ENCODE results near the gene OSBPL9.
"Not testable (repeated sequence)": the region's sequence is repeated elsewhere in the genome, so short reads cannot be mapped to it uniquely, and the experiment has no call there.

The OSBPL9 gene

GRCh38 chr1:51708911-51709760 lies 92.2 kb downstream of the OSBPL9 start:
- DNase-seq (ENCODE audit: low read depth in 2 of 2, low spot score in 1 of 2): no peak

- DNase-seq (ENCODE audit: low read depth in 2 of 2, low spot score in 1 of 2): no peak
Measured at GRCh38 chr1:51709951-51710350, 93.1 kb downstream of the OSBPL9 start.

GRCh38 chr1:51712590-51712989 lies 95.7 kb downstream of the OSBPL9 start:
- DNase-seq (ENCODE audit: low read depth in 2 of 2, low spot score in 1 of 2): no peak

- no peak for DNase-seq (ENCODE audit: low read depth in 2 of 2, low spot score in 1 of 2)
Measured at GRCh38 chr1:51714374-51715019, 97.6 kb downstream of the OSBPL9 start.

GRCh38 chr1:51715369-51715768 lies 98.5 kb downstream of the OSBPL9 start:
- DNase-seq (ENCODE audit: low read depth in 2 of 2, low spot score in 1 of 2): no peak

GRCh38 chr1:51716746-51717145 lies 99.9 kb downstream of the OSBPL9 start:
- DNase-seq (ENCODE audit: low read depth in 2 of 2, low spot score in 1 of 2): no peak

GRCh38 chr1:51717842-51718241 lies 101.0 kb downstream of the OSBPL9 start:
- no peak for DNase-seq (ENCODE audit: low read depth in 2 of 2, low spot score in 1 of 2)

GRCh38 chr1:51719146-51719545 lies 102.3 kb downstream of the OSBPL9 start:
- no peak for DNase-seq (ENCODE audit: low read depth in 2 of 2, low spot score in 1 of 2)

- DNase-seq (ENCODE audit: low read depth in 2 of 2, low spot score in 1 of 2): no peak
Measured at GRCh38 chr1:51724797-51725196, 107.9 kb downstream of the OSBPL9 start.

GRCh38 chr1:51726051-51726450 lies 109.2 kb downstream of the OSBPL9 start:
- DNase-seq (ENCODE audit: low read depth in 2 of 2, low spot score in 1 of 2): no peak

- no peak for DNase-seq (ENCODE audit: low read depth in 2 of 2, low spot score in 1 of 2)
Measured at GRCh38 chr1:51726544-51727225, 109.8 kb downstream of the OSBPL9 start.

- no peak for DNase-seq (ENCODE audit: low read depth in 2 of 2, low spot score in 1 of 2)
Measured at GRCh38 chr1:51727366-51727765, 110.5 kb downstream of the OSBPL9 start.

- DNase-seq (ENCODE audit: low read depth in 2 of 2, low spot score in 1 of 2): no peak
Measured at GRCh38 chr1:51728611-51729155, 111.8 kb downstream of the OSBPL9 start.

GRCh38 chr1:51729156-51729823 lies 112.4 kb downstream of the OSBPL9 start:
- peak; percentile 75 to 89 for DNase-seq (ENCODE audit: low read depth in 2 of 2, low spot score in 1 of 2)

GRCh38 chr1:51729824-51730301 lies 113.0 kb downstream of the OSBPL9 start:
- no peak for DNase-seq (ENCODE audit: low read depth in 2 of 2, low spot score in 1 of 2)

GRCh38 chr1:51731998-51732397 lies 115.1 kb downstream of the OSBPL9 start:
- DNase-seq (ENCODE audit: low read depth in 2 of 2, low spot score in 1 of 2): no peak

- DNase-seq (ENCODE audit: low read depth in 2 of 2, low spot score in 1 of 2): no peak
Measured at GRCh38 chr1:51732701-51733425, 116.0 kb downstream of the OSBPL9 start.

- not testable (repeated sequence) for DNase-seq (ENCODE audit: low read depth in 2 of 2, low spot score in 1 of 2)
Measured at GRCh38 chr1:51733426-51733774, 116.5 kb downstream of the OSBPL9 start.

GRCh38 chr1:51733793-51734522 lies 117.1 kb downstream of the OSBPL9 start:
- DNase-seq (ENCODE audit: low read depth in 2 of 2, low spot score in 1 of 2): no peak

All from stimulated activated CD8-positive, alpha-beta memory T cell treated with anti-CD3 and anti-CD28 coated beads, Interleukin-4, amount 100 ng/mL, for 4 hours (primary cell).